SK-N-SH (cell line): ENCODE results near the gene SHB. TPM values are rescaled to one million over a fixed set of nuclear protein-coding genes. Genes with fewer than 3 reads are reported as not detected.
"Not testable (repeated sequence)": the region's sequence is repeated elsewhere in the genome, so short reads cannot be mapped to it uniquely, and the experiment has no call there.

Experiments
- CTCF ChIA-PET: fragments of 300-600, 350-600 bp; formaldehyde crosslinking; extraction: SDS; loops from one replicate; lab custom pipeline; 2021; lab: Yijun Ruan, JAX
- POLR2A ChIA-PET: fragments of 350-600 bp; sonication (Branson Sonifier 250); formaldehyde crosslinking; extraction: SDS; loops from one replicate; lab custom pipeline; 2020; ENCODE audit warnings: antibody characterized with exemption, inconsistent platforms; lab: Yijun Ruan, JAX
- DNase-seq: peaks from one replicate; pipeline ENCODE4 v3.0.0; 2012
- H2AFZ ChIP-seq: fragments of 200-600 bp; sonication (generic); 2 replicates; pipeline ENCODE4 v1.8.1; 2016; ENCODE audit warnings: antibody characterized with exemption, mild to moderate bottlenecking, low read depth
- H3F3A ChIP-seq: fragments of 200-600 bp; sonication (generic); replicated peaks from 2 replicates; pipeline ENCODE3; 2016; ENCODE audit warnings: antibody characterized with exemption, mild to moderate bottlenecking; ENCODE audit not compliant: insufficient read depth
- H3K27ac ChIP-seq, 2 experiments: fragments of 200-500 bp in 1 of 2; fragments of 200-600 bp in 1 of 2; sonication (Bioruptor generic) in 1 of 2; sonication (generic), shearing (Covaris generic) in 1 of 2; 2 replicates each; pipeline versions ENCODE4 v1.5.1 to v1.6.1; 2014 to 2016; ENCODE audit warnings: low read depth in 2 of 2, inconsistent platforms in 1 of 2, low read length in 1 of 2, mild to moderate bottlenecking in 1 of 2, mixed read lengths in 1 of 2
- H3K27me3 ChIP-seq: fragments of 200-600 bp; sonication (generic), shearing (Covaris generic); 2 replicates; pipeline ENCODE4 v1.6.1; 2016; ENCODE audit warnings: mixed run types; ENCODE audit not compliant: insufficient read depth
- H3K36me3 ChIP-seq, 2 experiments: fragments of 200-500 bp in 1 of 2; fragments of 200-600 bp in 1 of 2; sonication (Bioruptor generic) in 1 of 2; sonication (generic) in 1 of 2; replicated peaks in 1 of 2; 2 replicates each; pipeline versions ENCODE3 to v1.5.1; 2014 to 2016; ENCODE audit warnings: low read length in 1 of 2, mild to moderate bottlenecking in 1 of 2; ENCODE audit not compliant: insufficient read depth in 2 of 2, control insufficient read depth in 1 of 2
- H3K4me1 ChIP-seq, 2 experiments: fragments of 200-500 bp in 1 of 2; fragments of 200-600 bp in 1 of 2; sonication (Bioruptor generic) in 1 of 2; sonication (generic), shearing (Covaris generic) in 1 of 2; 2 replicates each; pipeline versions ENCODE4 v1.5.1 to v1.6.1; 2014 to 2016; ENCODE audit warnings: low read depth in 1 of 2, low read length in 1 of 2, mixed run types in 1 of 2; ENCODE audit not compliant: insufficient read depth in 2 of 2, control insufficient read depth in 1 of 2
- H3K4me2 ChIP-seq: fragments of 200-600 bp; sonication (generic), shearing (Covaris generic); 2 replicates; pipeline ENCODE4 v1.6.1; 2017; ENCODE audit warnings: mixed run types
- H3K4me3 ChIP-seq, 2 experiments: fragments of 200-500 bp in 1 of 2; fragments of 200-600 bp in 1 of 2; sonication (Bioruptor generic) in 1 of 2; sonication (generic), shearing (Covaris generic) in 1 of 2; 2 replicates each; pipeline versions ENCODE4 v1.5.1 to v1.8.1; 2014 to 2016; ENCODE audit warnings: low read depth in 2 of 2, inconsistent platforms in 1 of 2, low read length in 1 of 2, mild to moderate bottlenecking in 1 of 2, mixed read lengths in 1 of 2, moderate library complexity in 1 of 2
- H3K79me2 ChIP-seq: fragments of 200-600 bp; sonication (generic); 2 replicates; pipeline ENCODE4 v1.8.1; 2017; ENCODE audit warnings: mild to moderate bottlenecking; ENCODE audit not compliant: insufficient read depth
- H3K9ac ChIP-seq: fragments of 200-600 bp; sonication (generic); 2 replicates; pipeline ENCODE4 v1.6.1; 2017; ENCODE audit warnings: mixed run types
- H3K9me2 ChIP-seq: fragments of 200-600 bp; sonication (generic); 2 replicates; pipeline ENCODE4 v1.6.1; 2017; ENCODE audit warnings: mixed run types
- H3K9me3 ChIP-seq: fragments of 200-600 bp; sonication (generic); 2 replicates; pipeline ENCODE4 v1.6.1; 2017; ENCODE audit warnings: mixed run types, mild to moderate bottlenecking, moderate library complexity
- H4K20me1 ChIP-seq: fragments of 200-600 bp; sonication (generic); 2 replicates; pipeline ENCODE4 v1.6.1; 2017; ENCODE audit warnings: mild to moderate bottlenecking, mixed run types; ENCODE audit not compliant: insufficient read depth
- CTCF ChIP-seq: fragments of 200-600 bp; sonication (generic); IDR thresholded peaks from 2 replicates; pipeline ENCODE4 v1.6.1; 2017; ENCODE audit warnings: antibody characterized with exemption, mild to moderate bottlenecking, moderate library complexity
- ELF1 ChIP-seq: IDR thresholded peaks from 2 replicates; pipeline ENCODE4 v1.4.0; 2012
- FOSL2 ChIP-seq: IDR thresholded peaks from 2 replicates; pipeline ENCODE4 v1.4.0; 2012; ENCODE audit warnings: low read depth, mild to moderate bottlenecking, moderate library complexity, borderline replicate concordance
- FOXJ3 ChIP-seq: sonication (generic); formaldehyde crosslinking; IDR thresholded peaks from 2 replicates; pipeline ENCODE4 v1.5.1; 2020; ENCODE audit warnings: mild to moderate bottlenecking, missing genetic modification reagents
- GATA2 ChIP-seq: sonication (generic); formaldehyde crosslinking; IDR thresholded peaks from 2 replicates; pipeline ENCODE4 v1.5.0; 2020; ENCODE audit warnings: mild to moderate bottlenecking, missing genetic modification reagents
- MEF2A ChIP-seq: IDR thresholded peaks from 2 replicates; pipeline ENCODE4 v1.4.0; 2012; ENCODE audit warnings: low read depth, borderline replicate concordance
- MXI1 ChIP-seq: IDR thresholded peaks from 2 replicates; pipeline ENCODE4 v1.6.1; 2012; ENCODE audit warnings: mild to moderate bottlenecking, low read depth, low read length, improper control_type of control experiment
- NFIC ChIP-seq: IDR thresholded peaks from 2 replicates; pipeline ENCODE4 v1.4.0; 2012; ENCODE audit warnings: borderline replicate concordance
- NRF1 ChIP-seq: IDR thresholded peaks from 2 replicates; pipeline ENCODE4 v1.6.1; 2012; ENCODE audit warnings: low read depth, mild to moderate bottlenecking, low read length
- PBX3 ChIP-seq: IDR thresholded peaks from 2 replicates; pipeline ENCODE4; 2012
- RAD21 ChIP-seq: IDR thresholded peaks from 2 replicates; pipeline ENCODE4 v1.6.1; 2012; ENCODE audit warnings: mild to moderate bottlenecking, low read length
- RCOR1 ChIP-seq: fragments of 150-350 bp; IDR thresholded peaks from 2 replicates; pipeline ENCODE4 v1.6.1; 2017; ENCODE audit warnings: antibody characterized with exemption, low read length
- REST ChIP-seq: IDR thresholded peaks from 2 replicates; pipeline ENCODE4 v1.6.1; 2012; ENCODE audit warnings: mild to moderate bottlenecking, low read depth, low read length, moderate library complexity
- RFX5 ChIP-seq: IDR thresholded peaks from 2 replicates; pipeline ENCODE4 v1.6.1; 2012; ENCODE audit warnings: mild to moderate bottlenecking, improper control_type of control experiment, low read length
- SIN3A ChIP-seq: IDR thresholded peaks from 2 replicates; pipeline ENCODE4 v1.6.1; 2012; ENCODE audit warnings: low read depth, mild to moderate bottlenecking, low read length, moderate library complexity, borderline replicate concordance
- TAF1 ChIP-seq: IDR thresholded peaks from 2 replicates; pipeline ENCODE4 v1.6.1; 2012; ENCODE audit warnings: low read depth, mild to moderate bottlenecking, low read length, moderate library complexity, borderline replicate concordance
- TCF12 ChIP-seq: IDR thresholded peaks from 2 replicates; pipeline ENCODE4 v1.4.0; 2012
- WGBS: methylation state at CpG from one replicate; pipeline ENCODE4 v1.1.6; 2017; ENCODE audit warnings: low lambda C conversion rate; 5-methylcytosine and 5-hydroxymethylcytosine counted together
- polyA plus RNA-seq, 3 experiments: library from polyadenylated mRNA; depleted of rRNA; stranded (reverse); fragments of >200 nt; gene quantifications; 2 replicates each; pipeline ENCODE4 v1.2.3, GENCODE V29; 2012

SHB gene
- polyA plus RNA-seq, 1 of the 3 experiments (the other 2 are of a cell fraction) = 26.0 TPM

GRCh38 chr9:37966412-37967013 lies 102.5 kb downstream of the SHB start:
- CTCF ChIA-PET = interaction anchor here (1.3 to 3.4 kb wide), 5 partner anchors 10 to 53 kb away, joined by 3 to 11 read pairs (median 4); no protein-coding TSS in a partner anchor
- Histone ChIP-seq H3K36me3 (peaks cover 4 to 9% of the 10 kb centered on the region in 2 experiments), H3K79me2 (peaks cover 91% of the 10 kb centered on the region), H4K20me1 (no peaks in the 10 kb centered on the region), H3K4me2 (no peak overlapping the region; the same call in 1 of the 2 replicates), H3K4me3 (no peak overlapping the region), H2AFZ (no peak overlapping the region), H3K9me3 (no peaks in the 10 kb centered on the region), H3K9me2 (no peaks in the 10 kb centered on the region), H3K27me3 (no peaks in the 10 kb centered on the region), H3K27ac (peak overlapping the region in 1 of 2 experiments; percentile 96; a peak in 2 of 4 replicates), H3K9ac (no peak overlapping the region), H3K4me1 (peaks cover 44 to 49% of the 10 kb centered on the region in 2 experiments; a peak in 3 of 4 replicates), H3F3A (peaks cover 27% of the 10 kb centered on the region)
- WGBS = 70% methylated on average over 9 of the region's 9 CpGs
- POLR2A ChIA-PET = interaction anchor here (0.6 kb wide), 1 partner anchor 16 kb away, joined by 5 read pairs; no protein-coding TSS in a partner anchor
- DNase-seq = no peak
- TF ChIP-seq RFX5 = no peak
- TF ChIP-seq FOXJ3 (CRISPR knock-in tag) = no peak
- TF ChIP-seq PBX3 = no peak
- no peak for TF ChIP-seq TCF12
- TF ChIP-seq REST = no peak
- no peak for TF ChIP-seq NRF1
- no peak for TF ChIP-seq TAF1
- no peak for TF ChIP-seq SIN3A
- TF ChIP-seq MEF2A = no peak
- no peak for TF ChIP-seq NFIC
- no peak for TF ChIP-seq MXI1
- TF ChIP-seq RCOR1 = no peak
- no peak for TF ChIP-seq FOSL2
- no peak for TF ChIP-seq CTCF
- TF ChIP-seq RAD21 = no peak
- TF ChIP-seq ELF1 = no peak
- no peak for TF ChIP-seq GATA2 (CRISPR knock-in tag)

GRCh38 chr9:37965676-37966345 lies 103.2 kb downstream of the SHB start:
- not testable (repeated sequence) for H3K36me3 ChIP-seq, H3K4me3 ChIP-seq, H3K27me3 ChIP-seq, H3K4me2 ChIP-seq, H2AFZ ChIP-seq, DNase-seq, H3K9me3 ChIP-seq, H3K9me2 ChIP-seq, H4K20me1 ChIP-seq
- ChIA-PET POLR2A (interaction anchor here (0.6 kb wide), 1 partner anchor 15 kb away, joined by 5 read pairs; no protein-coding TSS in a partner anchor), CTCF (interaction anchor here (1.3 to 1.5 kb wide), 3 partner anchors 10 to 33 kb away, joined by 3 to 5 read pairs (median 4); no protein-coding TSS in a partner anchor)
- peaks cover 27% of the 10 kb centered on the region for H3F3A ChIP-seq
- peak overlapping the region; percentile 77 to 96; a peak in 3 of 4 replicates for H3K27ac ChIP-seq
- WGBS = 100% methylated on average over 5 of the region's 7 CpGs
- peak overlapping the region; percentile 43; the same call in 1 of the 2 replicates for H3K9ac ChIP-seq
- peaks cover 91% of the 10 kb centered on the region for H3K79me2 ChIP-seq
- H3K4me1 ChIP-seq = peaks cover 44 to 52% of the 10 kb centered on the region in 2 experiments; a peak in 3 of 4 replicates
